ENCODE measurements around the gene IGFL1.

DNA sequence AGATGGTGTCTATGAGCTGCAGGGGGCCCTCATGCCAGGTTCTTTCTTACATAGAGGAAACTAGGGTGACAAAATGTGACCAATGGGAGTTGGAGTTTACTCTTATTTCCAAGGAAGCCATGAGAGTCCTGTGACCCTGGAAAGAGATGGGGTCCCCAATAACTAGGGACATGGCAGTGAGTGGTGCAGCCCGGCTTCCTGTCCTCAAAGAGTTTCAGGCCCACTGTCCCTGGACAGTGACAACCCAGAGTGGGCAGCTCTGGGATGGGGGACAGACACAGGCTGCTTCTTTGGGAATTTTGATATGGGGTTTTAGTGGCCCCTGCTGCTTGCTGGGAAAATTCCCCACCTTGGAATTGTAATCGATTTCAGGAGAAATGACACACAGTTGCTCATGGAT lies 8.4 kb upstream of the IGFL1 start:
- TF ChIP-seq CTCF (IDR thresholded peaks at IDR 0.05) (no peak), POLR2A (IDR thresholded peaks at IDR 0.05) (no peak)
